ENCODE measurements around the gene MCRIP1. TPM values are rescaled to one million over a fixed set of nuclear protein-coding genes. Genes with fewer than 3 reads are reported as not detected.

Gene MCRIP1
- total and polyA plus RNA-seq, 2 donors (not counting 1 experiment from before 2014, with no cell fraction given): 69.7 to 84.0 TPM

DNA sequence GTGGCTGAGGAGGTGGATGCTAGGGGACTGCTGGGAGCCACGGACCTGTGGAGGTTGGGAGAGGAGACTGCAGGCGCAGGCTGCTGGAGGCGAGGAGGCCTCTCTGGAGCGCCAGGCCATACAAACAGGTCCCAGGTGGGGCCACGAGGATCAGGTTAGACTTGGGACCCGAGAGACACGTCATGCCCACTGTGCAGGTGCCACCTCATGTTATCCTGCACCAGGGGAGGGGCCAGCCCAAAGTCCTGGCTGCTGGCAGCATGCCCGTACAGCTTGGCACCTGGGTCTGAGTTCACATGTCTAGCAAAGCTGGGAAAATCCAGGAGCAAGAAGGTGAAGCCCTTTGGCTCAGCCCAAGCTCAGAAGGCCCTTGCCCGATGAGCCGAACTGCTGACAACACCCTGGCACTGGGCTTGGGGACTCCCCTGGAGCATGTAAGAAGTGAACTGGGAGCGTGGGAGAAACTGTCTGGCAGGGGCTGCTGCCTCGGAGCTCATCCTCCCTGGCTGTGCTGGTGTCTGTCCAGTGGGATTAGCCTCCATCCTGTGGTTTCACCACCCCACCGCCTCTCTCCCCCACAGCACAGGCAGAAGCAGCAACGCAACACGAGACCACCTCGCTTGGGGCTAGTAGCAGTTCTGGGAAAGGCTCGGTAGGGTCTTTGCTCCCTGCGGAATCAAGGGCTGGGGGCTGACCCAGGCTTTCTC, 32.8 kb upstream of the MCRIP1 start:
- 91% methylated on average over 17 of the region's 18 CpGs for WGBS (ENCODE audit: insufficient coverage)
- Mint-ChIP-seq H3K4me1 (peaks cover 38% of the 10 kb centered on the region), H3K27ac (no peak overlapping the region), H3K9me3 (ENCODE audit: insufficient read depth) (no peaks in the 10 kb centered on the region), H3K27me3 (no peaks in the 10 kb centered on the region), H3K4me3 (no peak overlapping the region)
- peaks cover 18 to 34% of the 10 kb centered on the region in 2 donors for H3K4me1 ChIP-seq (ENCODE audit: control insufficient read depth in 2 of 2, insufficient read depth in 2 of 2, low read length in 2 of 2)
- no peak overlapping the region for H2AFZ ChIP-seq (ENCODE audit: insufficient read depth, low read depth, low read length, poor library complexity, severe bottlenecking)
- ChIA-PET CTCF (interaction anchor here (0.7 kb wide), 1 partner anchor 135 kb away, joined by 3 read pairs; no protein-coding TSS in a partner anchor), POLR2A (no interaction called here)
- ATAC-seq (ENCODE audit: low read depth) (no peak), DNase-seq (peak; percentile 46)
- peaks cover 66% of the 10 kb centered on the region for H4K20me1 ChIP-seq (ENCODE audit: control insufficient read depth, insufficient read depth, low read length, poor library complexity, severe bottlenecking)
- TF ChIP-seq CTCF (IDR thresholded peaks at IDR 0.05) (no peak), EZH2 (IDR thresholded peaks at IDR 0.05; ENCODE audit: borderline replicate concordance, insufficient read depth, low read depth, low read length, poor library complexity, severe bottlenecking) (no peak)
- intact Hi-C loops (cut with micrococcal nuclease): loop anchor here (10.0 kb wide), 1 partner anchor 429 kb away; no protein-coding TSS in a partner anchor
- no peak overlapping the region for H3K4me2 ChIP-seq (replicated peaks; ENCODE audit: low read depth, low read length, poor library complexity, severe bottlenecking)
- peaks cover 1 to 27% of the 10 kb centered on the region in 2 experiments for H3K36me3 ChIP-seq (replicated peaks in 1 of 2; ENCODE audit: control extremely low read depth in 1 of 2, control insufficient read depth in 1 of 2, extremely low read depth in 1 of 2, insufficient read depth in 2 of 2, low read length in 1 of 2)
- no peak overlapping the region for H3K4me3 ChIP-seq (ENCODE audit: control extremely low read depth in 1 of 5, extremely low read depth in 1 of 5, insufficient read depth in 1 of 5, low read depth in 2 of 5, low read length in 4 of 5)
- H3K9ac ChIP-seq (ENCODE audit: low read length): no peak overlapping the region
- H3K9me3 ChIP-seq (ENCODE audit: control extremely low read depth in 1 of 3, control insufficient read depth in 2 of 3, insufficient read depth in 1 of 3, low read length in 2 of 3): no peaks in the 10 kb centered on the region
- H3K79me2 ChIP-seq (ENCODE audit: control insufficient read depth, insufficient read depth, low read length): peaks cover 51% of the 10 kb centered on the region
- H3K27ac ChIP-seq (ENCODE audit: low read length in 2 of 2): no peak overlapping the region
- no peaks in the 10 kb centered on the region for H3K27me3 ChIP-seq (replicated peaks in 1 of 4; ENCODE audit: control extremely low read depth in 1 of 4, control insufficient read depth in 3 of 4, insufficient read depth in 4 of 4, low read length in 3 of 4)

GRCh38 chr17:81865358-81865732, 32.3 kb upstream of the MCRIP1 start:
- Histone ChIP-seq H2AFZ (ENCODE audit: insufficient read depth, low read depth, low read length, poor library complexity, severe bottlenecking) (no peak overlapping the region), H3K36me3 (replicated peaks in 1 of 2; ENCODE audit: control extremely low read depth in 1 of 2, control insufficient read depth in 1 of 2, extremely low read depth in 1 of 2, insufficient read depth in 2 of 2, low read length in 1 of 2) (peaks cover 1 to 27% of the 10 kb centered on the region in 2 experiments), H4K20me1 (ENCODE audit: control insufficient read depth, insufficient read depth, low read length, poor library complexity, severe bottlenecking) (peaks cover 62% of the 10 kb centered on the region), H3K4me2 (replicated peaks; ENCODE audit: low read depth, low read length, poor library complexity, severe bottlenecking) (no peak overlapping the region), H3K27me3 (replicated peaks in 1 of 4; ENCODE audit: control extremely low read depth in 1 of 4, control insufficient read depth in 3 of 4, insufficient read depth in 4 of 4, low read length in 3 of 4) (no peaks in the 10 kb centered on the region), H3K79me2 (ENCODE audit: control insufficient read depth, insufficient read depth, low read length) (peaks cover 47% of the 10 kb centered on the region), H3K4me1 (ENCODE audit: control insufficient read depth in 2 of 2, insufficient read depth in 2 of 2, low read length in 2 of 2) (peaks cover 18 to 31% of the 10 kb centered on the region in 2 donors), H3K4me3 (ENCODE audit: control extremely low read depth in 1 of 5, extremely low read depth in 1 of 5, insufficient read depth in 1 of 5, low read depth in 2 of 5, low read length in 4 of 5) (no peak overlapping the region), H3K9me3 (ENCODE audit: control extremely low read depth in 1 of 3, control insufficient read depth in 2 of 3, insufficient read depth in 1 of 3, low read length in 2 of 3) (no peaks in the 10 kb centered on the region), H3K9ac (ENCODE audit: low read length) (no peak overlapping the region), H3K27ac (ENCODE audit: low read length in 2 of 2) (no peak overlapping the region)
- ChIA-PET CTCF (interaction anchor here (0.7 kb wide), 1 partner anchor 135 kb away, joined by 3 read pairs; no protein-coding TSS in a partner anchor), POLR2A (interaction anchor here (0.5 kb wide), 1 partner anchor 27 kb away, joined by 3 read pairs; no protein-coding TSS in a partner anchor)
- ATAC-seq (ENCODE audit: low read depth) (no peak), DNase-seq (peak; percentile 39)
- H3K4me1 Mint-ChIP-seq: peaks cover 41% of the 10 kb centered on the region
- WGBS (ENCODE audit: insufficient coverage): 98% methylated on average over 8 of the region's 8 CpGs
- H3K9me3 Mint-ChIP-seq (ENCODE audit: insufficient read depth): no peaks in the 10 kb centered on the region
- H3K27ac Mint-ChIP-seq: no peak overlapping the region
- H3K4me3 Mint-ChIP-seq: no peak overlapping the region
- H3K27me3 Mint-ChIP-seq: no peaks in the 10 kb centered on the region
- TF ChIP-seq CTCF (IDR thresholded peaks at IDR 0.05) (no peak), EZH2 (IDR thresholded peaks at IDR 0.05; ENCODE audit: borderline replicate concordance, insufficient read depth, low read depth, low read length, poor library complexity, severe bottlenecking) (no peak)
- intact Hi-C loops (cut with micrococcal nuclease): loop anchor here (10.0 kb wide), 1 partner anchor 429 kb away; no protein-coding TSS in a partner anchor

Measured in B cell (primary cell).